Measurements from ENCODE around the gene PKHD1.

GRCh38 chr6:51702851-51703250, 384.6 kb downstream of the PKHD1 start:
- TF ChIP-seq CTCF (IDR thresholded peaks at IDR 0.05) (no peak), POLR2A (IDR thresholded peaks at IDR 0.05) (no peak)

All from adrenal gland (tissue), 5 donors.